Progenitor cell of endocrine pancreas (in vitro differentiated cells): ENCODE data around the gene NPR1. TPM values are rescaled to one million over a fixed set of nuclear protein-coding genes. Genes with fewer than 3 reads are reported as not detected.
A peak's percentile ranks its signal among the peaks of the same experiment; 100 is the strongest.

Experiments
- DNase-seq: peaks from one replicate; pipeline ENCODE4 v3.0.0; 2021; ENCODE audit warnings: low spot score; ENCODE audit not compliant: unreplicated experiment
- H3K27ac Mint-ChIP-seq: 2 replicates; pipeline ENCODE4 v1.8.0; 2021; ENCODE audit warnings: mild to moderate bottlenecking, moderate library complexity, mixed read lengths
- H3K27me3 Mint-ChIP-seq: 2 replicates; pipeline ENCODE4 v1.8.0; 2021; ENCODE audit warnings: mixed read lengths
- H3K36me3 Mint-ChIP-seq: 2 replicates; pipeline ENCODE4 v1.8.0; 2022; ENCODE audit warnings: mixed read lengths; ENCODE audit not compliant: insufficient read depth
- H3K4me1 Mint-ChIP-seq: 2 replicates; pipeline ENCODE4 v1.8.0; 2021; ENCODE audit warnings: low read depth, mixed read lengths
- H3K4me3 Mint-ChIP-seq: 2 replicates; pipeline ENCODE4 v1.8.0; 2021; ENCODE audit warnings: low read depth, mild to moderate bottlenecking, moderate library complexity, mixed read lengths
- H3K9me3 Mint-ChIP-seq: 2 replicates; pipeline ENCODE4 v1.8.0; 2021; ENCODE audit warnings: low read depth, mixed read lengths
- total RNA-seq: library from RNA; stranded (reverse); gene quantifications from 2 replicates; pipeline ENCODE4 v1.2.1, GENCODE V29; 2021
- TF ChIP-seq, protein P1 (sequence below): fragments of 200-600 bp; sonication (generic); IDR thresholded peaks from one replicate; pipeline ENCODE4 v1.5.0; 2021; ENCODE audit warnings: antibody characterized with exemption, mild to moderate bottlenecking; ENCODE audit not compliant: unreplicated experiment

The NPR1 gene
- total RNA-seq, 1 donor from 2014 or later = 0.41 TPM

- Mint-ChIP-seq H3K9me3 (no peaks in the 10 kb centered on the region), H3K36me3 (peaks cover 27% of the 10 kb centered on the region), H3K4me1 (peaks cover 37% of the 10 kb centered on the region), H3K27ac (peak overlapping the region; percentile 88), H3K27me3 (no peaks in the 10 kb centered on the region), H3K4me3 (no peak overlapping the region)
- DNase-seq = no peak
- TF ChIP-seq, protein P1, sequence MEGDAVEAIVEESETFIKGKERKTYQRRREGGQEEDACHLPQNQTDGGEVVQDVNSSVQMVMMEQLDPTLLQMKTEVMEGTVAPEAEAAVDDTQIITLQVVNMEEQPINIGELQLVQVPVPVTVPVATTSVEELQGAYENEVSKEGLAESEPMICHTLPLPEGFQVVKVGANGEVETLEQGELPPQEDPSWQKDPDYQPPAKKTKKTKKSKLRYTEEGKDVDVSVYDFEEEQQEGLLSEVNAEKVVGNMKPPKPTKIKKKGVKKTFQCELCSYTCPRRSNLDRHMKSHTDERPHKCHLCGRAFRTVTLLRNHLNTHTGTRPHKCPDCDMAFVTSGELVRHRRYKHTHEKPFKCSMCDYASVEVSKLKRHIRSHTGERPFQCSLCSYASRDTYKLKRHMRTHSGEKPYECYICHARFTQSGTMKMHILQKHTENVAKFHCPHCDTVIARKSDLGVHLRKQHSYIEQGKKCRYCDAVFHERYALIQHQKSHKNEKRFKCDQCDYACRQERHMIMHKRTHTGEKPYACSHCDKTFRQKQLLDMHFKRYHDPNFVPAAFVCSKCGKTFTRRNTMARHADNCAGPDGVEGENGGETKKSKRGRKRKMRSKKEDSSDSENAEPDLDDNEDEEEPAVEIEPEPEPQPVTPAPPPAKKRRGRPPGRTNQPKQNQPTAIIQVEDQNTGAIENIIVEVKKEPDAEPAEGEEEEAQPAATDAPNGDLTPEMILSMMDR = no peak
Observed at GRCh38 chr1:153646672-153647345, 31.7 kb upstream of the NPR1 start.

DNA sequence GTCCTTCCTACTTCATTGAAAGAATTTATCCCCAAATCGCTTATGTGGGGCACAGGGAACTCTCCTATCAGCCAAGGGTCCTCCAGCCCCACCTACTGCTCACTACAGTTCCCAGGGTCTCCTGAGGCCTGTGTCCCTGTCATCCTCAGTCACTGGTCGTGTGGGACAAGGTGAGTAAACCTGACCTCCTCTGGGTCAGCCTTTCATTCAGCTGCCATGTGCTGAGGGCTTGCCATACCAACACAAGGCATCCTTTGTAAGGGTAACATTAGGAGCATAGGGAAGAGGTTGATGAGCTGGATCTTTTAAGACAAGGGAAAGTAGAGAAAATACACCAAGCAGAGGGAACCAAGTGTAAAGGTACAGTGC lies 31.2 kb upstream of the NPR1 start:
- H3K4me3 Mint-ChIP-seq = no peak overlapping the region
- no peaks in the 10 kb centered on the region for H3K9me3 Mint-ChIP-seq
- no peaks in the 10 kb centered on the region for H3K27me3 Mint-ChIP-seq
- DNase-seq = no peak
- H3K4me1 Mint-ChIP-seq = peaks cover 37% of the 10 kb centered on the region
- H3K27ac Mint-ChIP-seq = peak overlapping the region; percentile 35
- peaks cover 25% of the 10 kb centered on the region for H3K36me3 Mint-ChIP-seq
- TF ChIP-seq, protein P1 = no peak

DNA sequence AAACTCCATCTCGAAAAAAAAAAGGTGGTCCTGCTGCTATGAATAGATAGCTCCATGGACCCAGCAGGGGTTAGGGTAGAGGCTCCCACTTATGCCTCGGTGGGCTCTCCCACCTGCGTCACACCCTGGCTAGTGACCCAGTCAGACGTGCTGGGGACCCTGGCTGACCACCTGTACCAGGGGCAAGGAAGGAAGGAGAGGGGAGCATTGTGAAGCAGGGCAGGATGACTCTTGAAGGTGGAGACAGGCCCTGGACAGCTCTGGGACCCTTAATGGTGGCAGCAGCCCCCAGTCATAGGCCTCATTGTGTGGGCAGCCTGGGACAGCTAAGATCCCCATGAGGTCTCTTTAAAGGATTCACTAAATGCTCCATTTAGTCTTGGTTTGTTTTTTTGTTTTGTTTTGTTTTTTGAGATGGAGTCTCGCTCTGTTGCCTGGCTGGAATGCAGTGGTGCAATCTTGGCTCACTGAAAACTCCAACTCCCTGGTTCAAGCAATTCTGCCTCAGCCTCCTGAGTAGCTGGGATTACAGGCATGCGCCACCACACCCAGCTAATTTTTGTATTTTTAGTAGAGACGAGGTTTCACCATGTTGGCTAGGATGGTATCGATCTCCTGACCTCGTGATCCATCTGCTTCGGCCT lies 30.4 kb upstream of the NPR1 start:
- DNase-seq = no peak
- no peak overlapping the region for H3K4me3 Mint-ChIP-seq
- H3K36me3 Mint-ChIP-seq = peaks cover 22% of the 10 kb centered on the region
- TF ChIP-seq, protein P1 = no peak
- H3K4me1 Mint-ChIP-seq = peaks cover 32% of the 10 kb centered on the region
- no peak overlapping the region for H3K27ac Mint-ChIP-seq
- H3K9me3 Mint-ChIP-seq = no peaks in the 10 kb centered on the region
- H3K27me3 Mint-ChIP-seq = no peaks in the 10 kb centered on the region

GRCh38 chr1:153649137-153649862 lies 29.2 kb upstream of the NPR1 start:
- no peak for DNase-seq
- Mint-ChIP-seq H3K27me3 (no peaks in the 10 kb centered on the region), H3K9me3 (no peaks in the 10 kb centered on the region), H3K36me3 (peaks cover 14% of the 10 kb centered on the region), H3K4me1 (peaks cover 25% of the 10 kb centered on the region), H3K4me3 (no peak overlapping the region), H3K27ac (peak overlapping the region; percentile 92)
- TF ChIP-seq, protein P1 = no peak

DNA sequence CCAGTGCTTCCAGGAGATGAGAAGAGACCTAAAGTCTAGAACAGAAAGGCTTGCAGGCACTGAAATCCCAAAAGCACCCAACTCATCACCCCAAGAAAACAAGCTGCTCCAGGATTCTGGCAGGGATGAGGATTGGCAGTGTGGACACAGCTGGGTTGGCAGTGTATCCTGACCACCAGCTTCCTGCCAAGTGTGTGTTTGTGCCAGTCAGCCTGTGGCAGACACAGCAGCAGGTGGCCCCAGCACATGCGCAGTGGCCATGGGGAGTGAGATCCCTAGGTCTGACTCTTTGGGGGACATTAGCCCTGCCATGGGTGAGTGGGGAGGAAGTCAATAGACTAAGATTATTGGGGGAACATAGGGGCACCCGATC lies 28.6 kb upstream of the NPR1 start:
- H3K4me3 Mint-ChIP-seq = no peak overlapping the region
- H3K27ac Mint-ChIP-seq = peak overlapping the region; percentile 60
- H3K36me3 Mint-ChIP-seq = peaks cover 13% of the 10 kb centered on the region

More for the DNA sequence above, 28.6 kb upstream of the NPR1 start:
- Mint-ChIP-seq H3K4me1 (peaks cover 24% of the 10 kb centered on the region), H3K27me3 (no peaks in the 10 kb centered on the region), H3K9me3 (no peaks in the 10 kb centered on the region)
- DNase-seq = no peak
- TF ChIP-seq, protein P1 = no peak
